Stomach (tissue), 19 donors: ENCODE measurements around the gene RRAGD. TPM values are rescaled to one million over a fixed set of nuclear protein-coding genes. Genes with fewer than 3 reads are reported as not detected.

ENCODE experiments used
- DNase-seq, 2 donors: peaks; one replicate each; pipeline versions ENCODE4 v3.0.0 to v3.0.0-alpha.2; 2013 to 2019
- H3K27ac ChIP-seq, 5 donors: fragments of 200-600 bp in 4 of 5; sonication (generic) in 4 of 5; one replicate each; pipeline ENCODE4 v1.5.1; 2013 to 2019; ENCODE audit warnings: mild to moderate bottlenecking in 1 of 5, moderate library complexity in 1 of 5
- H3K27me3 ChIP-seq, 3 donors: fragments of 200-600 bp; sonication (generic); one replicate each; pipeline ENCODE4 v1.5.1; 2017 to 2019; ENCODE audit warnings: mixed run types in 1 of 3
- H3K36me3 ChIP-seq, 4 donors: fragments of 200-600 bp; sonication (generic); 1 replicate in 3 of 4; 2 replicates in 1 of 4; pipeline ENCODE4 v1.5.1; 2016 to 2019
- H3K4me1 ChIP-seq, 4 donors: fragments of 200-600 bp; sonication (generic); one replicate each; pipeline ENCODE4 v1.5.1; 2016 to 2019
- H3K4me3 ChIP-seq, 4 donors: fragments of 200-600 bp; sonication (generic) in 3 of 4; one replicate each; pipeline ENCODE4 v1.5.1; 2016 to 2019; ENCODE audit warnings: mild to moderate bottlenecking in 1 of 4
- H3K9me3 ChIP-seq, 4 donors: fragments of 200-600 bp; sonication (generic); one replicate each; pipeline ENCODE4 v1.5.1; 2016 to 2019
- CTCF ChIP-seq, 7 experiments: fragments of 450-650 bp in 4 of 7; fragments of 200-600 bp in 3 of 7; sonication (generic) in 3 of 7; IDR thresholded peaks; one replicate each; pipeline ENCODE4 v1.5.1; 2016 to 2019; ENCODE audit warnings: antibody characterized with exemption in 7 of 7, control low read depth in 2 of 7, mild to moderate bottlenecking in 1 of 7
- EP300 ChIP-seq: sonication (generic); formaldehyde crosslinking; IDR thresholded peaks from one replicate; pipeline ENCODE4 v1.6.1; 2017; ENCODE audit warnings: antibody characterized with exemption
- POLR2A ChIP-seq, 4 donors: fragments of 450-650 bp; IDR thresholded peaks; one replicate each; pipeline ENCODE4 v1.6.1; 2016; ENCODE audit warnings: antibody characterized with exemption in 4 of 4, control low read depth in 2 of 4, mild to moderate bottlenecking in 1 of 4, moderate library complexity in 1 of 4
- POLR2AphosphoS5 ChIP-seq, 3 donors: sonication (generic); formaldehyde crosslinking; IDR thresholded peaks; one replicate each; pipeline ENCODE4 v1.6.1; 2016; ENCODE audit warnings: antibody characterized with exemption in 3 of 3
- WGBS, 5 donors: extraction: QIAGEN DNeasy Blood & Tissue Kit in 3 of 5; methylation state at CpG; one replicate each; pipeline versions ENCODE4 v1.1.5 to v1.1.7; 2013 to 2018; 5-methylcytosine and 5-hydroxymethylcytosine counted together
- intact Hi-C: fragments of 100-400 bp; cut with DNase I; formaldehyde crosslinking; loops from one replicate; pipeline ENCODE4 v1.15.1; 2023; ENCODE audit warnings: low total_unique reads
- long read RNA-seq, 10 donors: transcript quantifications; one replicate each; lab custom pipeline, GENCODE V29; 2026
- polyA plus RNA-seq, 3 donors: library from polyadenylated mRNA; stranded (reverse); fragments of 200-250 nt; gene quantifications; one replicate each; pipeline ENCODE4 v1.2.3, GENCODE V29; 2013
- total RNA-seq, 5 donors: library from RNA; depleted of rRNA; stranded (reverse); fragments of >200 nt; gene quantifications; one replicate each; pipeline versions ENCODE4 v1.1.0 to v1.2.3, GENCODE V29; 2014 to 2016
- donor health status: healthy with polysubstance abuse.
- donor health status: Bipolar disorder and iron deficiency.
- donor health status: healthy.

The RRAGD gene
- total RNA-seq (10 to 100 TPM in 1 of 5 donors, 1 to 10 TPM in 4; 1.7 to 45.1 (median 4.0) TPM), polyA plus RNA-seq (1 to 10 TPM; 4.1 to 4.8 (median 4.7) TPM)
- long read RNA-seq, donor 1, full-length matches to known transcripts = 1 of 1 reads
- long read RNA-seq, donor 1, partial matches to known transcripts = 0 of 1 reads
- long read RNA-seq, donor 1, other reads (novel, unspliced or antisense) = 0 of 1 reads
- long read RNA-seq, donor 2, full-length matches to known transcripts = 1 of 1 reads
- long read RNA-seq, donor 2, partial matches to known transcripts = 0 of 1 reads
- long read RNA-seq, donor 2, other reads (novel, unspliced or antisense) = 0 of 1 reads
- long read RNA-seq, donor 3 = 0 reads
- long read RNA-seq, donor 4 = 0 reads
- long read RNA-seq, donor 5 = 0 reads
- long read RNA-seq, donor 6, full-length matches to known transcripts = 1 of 1 reads
- long read RNA-seq, donor 6, partial matches to known transcripts = 0 of 1 reads
- long read RNA-seq, donor 6, other reads (novel, unspliced or antisense) = 0 of 1 reads
- long read RNA-seq, donor 7, full-length matches to known transcripts = 1 of 1 reads
- long read RNA-seq, donor 7, partial matches to known transcripts = 0 of 1 reads
- long read RNA-seq, donor 7, other reads (novel, unspliced or antisense) = 0 of 1 reads
- long read RNA-seq, donor 8 = 0 reads
- long read RNA-seq, donor 9 = 0 reads
- long read RNA-seq, donor 10, full-length matches to known transcripts = 1 of 1 reads
- long read RNA-seq, donor 10, partial matches to known transcripts = 0 of 1 reads
- long read RNA-seq, donor 10, other reads (novel, unspliced or antisense) = 0 of 1 reads

GRCh38 chr6:89412071-89413005 is at the start of gene RRAGD:
Gene RRAGD, minus strand, starts transcription at chr6:89412273. Its CDS starts 280 bp downstream, at chr6:89411993.
- H3K27ac ChIP-seq = peak within 1 kb of the TSS in 4 of 5 donors; percentile 46 to 83 (median 65)
- H3K4me1 ChIP-seq = peaks cover 0 to 26% (median 21%) of the 10 kb centered on the region in 4 donors
- H3K27me3 ChIP-seq = peaks cover 0 to 19% (median 4%) of the 10 kb centered on the region in 3 donors
- 1 to 2% (median 1%) methylated on average over 11 to 81 of the region's 85 CpGs for WGBS, 5 donors
- H3K4me3 ChIP-seq = peak within 1 kb of the TSS; percentile 66 to 91 (median 75)
- no peaks in the 10 kb centered on the region for H3K9me3 ChIP-seq
- TF ChIP-seq CTCF (IDR thresholded peaks at IDR 0.05) (no peak), EP300 (no peak), POLR2AphosphoS5 (IDR thresholded peaks at IDR 0.05) (peak in 1 of 3 donors; percentile 19)
- intact Hi-C loops = no loop called here
- H3K36me3 ChIP-seq = no peaks in the 10 kb centered on the region
- DNase-seq = peak; percentile 66 to 90

- no peak for TF ChIP-seq EP300
- no peak for TF ChIP-seq CTCF (IDR thresholded peaks at IDR 0.05)
- intact Hi-C loops = no loop called here
- no peak for DNase-seq
- Histone ChIP-seq H3K27me3 (no peaks in the 10 kb centered on the region), H3K27ac (no peak overlapping the region), H3K4me1 (no peaks in the 10 kb centered on the region), H3K9me3 (no peaks in the 10 kb centered on the region), H3K36me3 (no peaks in the 10 kb centered on the region), H3K4me3 (no peak overlapping the region)
- whole genome bisulfite sequencing, 5 donors = 78 to 89% (median 82%) methylated on average over 7 of the region's 7 CpGs
Observed at GRCh38 chr6:89460713-89461112, 48.6 kb upstream of the RRAGD start.

- H3K9me3 ChIP-seq = no peaks in the 10 kb centered on the region
Observed at GRCh38 chr6:89459501-89459900, 47.4 kb upstream of the RRAGD start.

More at GRCh38 chr6:89459501-89459900, 47.4 kb upstream of the RRAGD start:
- Histone ChIP-seq H3K27ac (no peak overlapping the region), H3K27me3 (no peaks in the 10 kb centered on the region), H3K4me3 (no peak overlapping the region), H3K36me3 (no peaks in the 10 kb centered on the region), H3K4me1 (no peaks in the 10 kb centered on the region)
- intact Hi-C loops = no loop called here
- TF ChIP-seq EP300 = no peak
- TF ChIP-seq POLR2AphosphoS5 (IDR thresholded peaks at IDR 0.05) = no peak
- no peak for TF ChIP-seq POLR2A (IDR thresholded peaks at IDR 0.05)
- no peak for TF ChIP-seq CTCF (IDR thresholded peaks at IDR 0.05)
- 76 to 85% (median 79%) methylated on average over 1 of the region's 1 CpG for WGBS, 5 donors
- no peak for DNase-seq
